Astrocyte of the cerebellum (primary cell): Measurements from ENCODE around the gene ST3GAL4.

Experiments used
- DNase-seq: peaks from one replicate; pipeline ENCODE4 v3.0.0-alpha.2; 2011; ENCODE audit warnings: low read depth
- H3K4me3 ChIP-seq: 2 replicates; pipeline ENCODE4 v1.5.1; 2011; ENCODE audit warnings: mild to moderate bottlenecking, low read depth, low read length, moderate library complexity
- in situ Hi-C: cut with HindIII; loops from 2 replicates; pipeline ENCODE4 v1.10.0; 2017; ENCODE audit warnings: low sequenced_read_pairs
- TF ChIP-seq, protein P1 (sequence below): IDR thresholded peaks from 2 replicates; pipeline ENCODE4 v1.5.1; 2012; ENCODE audit warnings: low read length, low read depth, moderate library complexity, mild to moderate bottlenecking; ENCODE audit errors: missing control alignments

ST3GAL4 gene

DNA sequence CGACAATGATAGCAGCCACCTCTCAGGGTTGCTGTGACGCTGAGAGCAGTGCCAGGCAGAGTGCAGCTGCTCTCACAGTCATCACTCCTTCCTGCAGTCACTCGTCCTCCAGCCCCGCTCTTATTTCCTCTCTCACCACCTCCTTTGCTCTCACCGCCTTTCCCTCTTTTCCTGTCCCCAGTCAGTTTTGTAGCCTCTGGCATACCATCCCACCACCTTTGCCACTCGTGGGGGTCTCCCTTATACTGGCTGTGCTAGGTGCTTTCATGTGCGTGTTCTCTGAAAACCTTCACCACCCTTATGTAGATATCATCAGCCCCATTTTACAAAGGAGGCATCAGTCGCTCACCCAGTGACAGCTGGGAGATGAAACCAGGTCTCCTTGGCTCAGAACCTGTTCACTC is 19.3 kb upstream of the ST3GAL4 start:
- TF ChIP-seq, protein P1, sequence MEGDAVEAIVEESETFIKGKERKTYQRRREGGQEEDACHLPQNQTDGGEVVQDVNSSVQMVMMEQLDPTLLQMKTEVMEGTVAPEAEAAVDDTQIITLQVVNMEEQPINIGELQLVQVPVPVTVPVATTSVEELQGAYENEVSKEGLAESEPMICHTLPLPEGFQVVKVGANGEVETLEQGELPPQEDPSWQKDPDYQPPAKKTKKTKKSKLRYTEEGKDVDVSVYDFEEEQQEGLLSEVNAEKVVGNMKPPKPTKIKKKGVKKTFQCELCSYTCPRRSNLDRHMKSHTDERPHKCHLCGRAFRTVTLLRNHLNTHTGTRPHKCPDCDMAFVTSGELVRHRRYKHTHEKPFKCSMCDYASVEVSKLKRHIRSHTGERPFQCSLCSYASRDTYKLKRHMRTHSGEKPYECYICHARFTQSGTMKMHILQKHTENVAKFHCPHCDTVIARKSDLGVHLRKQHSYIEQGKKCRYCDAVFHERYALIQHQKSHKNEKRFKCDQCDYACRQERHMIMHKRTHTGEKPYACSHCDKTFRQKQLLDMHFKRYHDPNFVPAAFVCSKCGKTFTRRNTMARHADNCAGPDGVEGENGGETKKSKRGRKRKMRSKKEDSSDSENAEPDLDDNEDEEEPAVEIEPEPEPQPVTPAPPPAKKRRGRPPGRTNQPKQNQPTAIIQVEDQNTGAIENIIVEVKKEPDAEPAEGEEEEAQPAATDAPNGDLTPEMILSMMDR, result no peak
- no peak for DNase-seq
- no peak overlapping the region for H3K4me3 ChIP-seq
- in situ Hi-C loops, result no loop called here

DNA sequence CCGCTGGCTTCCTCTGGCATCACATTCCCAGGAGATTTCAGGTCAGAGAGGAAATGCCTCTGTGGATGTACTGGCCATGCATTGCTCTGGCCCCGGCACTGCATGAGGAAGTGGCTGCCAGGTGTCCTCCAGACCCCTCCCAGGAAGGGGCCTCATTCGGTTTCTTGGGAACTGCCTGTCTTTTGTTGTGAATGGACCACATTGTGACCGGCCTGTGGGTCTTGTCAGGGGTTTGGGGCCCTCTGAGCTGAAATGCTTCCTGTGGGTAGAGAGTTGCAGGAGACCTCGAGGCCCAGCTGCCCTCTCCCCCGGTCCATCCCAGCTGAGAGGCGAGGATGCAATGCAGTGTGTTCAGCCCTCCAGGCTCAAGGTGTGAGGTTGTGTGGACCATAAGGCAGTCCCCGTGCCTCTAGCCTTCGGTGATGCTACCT is 18.8 kb upstream of the ST3GAL4 start:
- H3K4me3 ChIP-seq, result no peak overlapping the region
- TF ChIP-seq, protein P1, result no peak
- in situ Hi-C loops, result no loop called here
- DNase-seq, result no peak

DNA sequence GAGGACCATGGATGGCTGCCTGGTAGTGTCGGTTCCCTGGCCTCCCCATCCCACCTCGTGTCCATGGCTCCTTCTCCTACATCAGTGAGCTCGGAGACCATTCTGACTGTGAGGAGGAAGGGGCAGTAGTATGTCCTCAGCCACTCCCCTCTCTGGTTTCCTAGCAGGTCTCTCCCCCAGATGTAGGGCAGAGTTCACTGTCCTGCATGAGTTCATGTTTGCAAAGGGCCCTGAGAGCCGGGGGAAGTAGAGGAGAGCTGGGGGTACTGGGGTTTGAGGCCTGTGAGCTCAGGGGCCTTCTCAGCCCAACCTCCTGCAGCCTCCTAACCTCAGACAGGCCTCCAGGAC is 18.4 kb upstream of the ST3GAL4 start:
- in situ Hi-C loops, result no loop called here
- DNase-seq, result no peak
- TF ChIP-seq, protein P1, result no peak
- H3K4me3 ChIP-seq, result no peak overlapping the region

DNA sequence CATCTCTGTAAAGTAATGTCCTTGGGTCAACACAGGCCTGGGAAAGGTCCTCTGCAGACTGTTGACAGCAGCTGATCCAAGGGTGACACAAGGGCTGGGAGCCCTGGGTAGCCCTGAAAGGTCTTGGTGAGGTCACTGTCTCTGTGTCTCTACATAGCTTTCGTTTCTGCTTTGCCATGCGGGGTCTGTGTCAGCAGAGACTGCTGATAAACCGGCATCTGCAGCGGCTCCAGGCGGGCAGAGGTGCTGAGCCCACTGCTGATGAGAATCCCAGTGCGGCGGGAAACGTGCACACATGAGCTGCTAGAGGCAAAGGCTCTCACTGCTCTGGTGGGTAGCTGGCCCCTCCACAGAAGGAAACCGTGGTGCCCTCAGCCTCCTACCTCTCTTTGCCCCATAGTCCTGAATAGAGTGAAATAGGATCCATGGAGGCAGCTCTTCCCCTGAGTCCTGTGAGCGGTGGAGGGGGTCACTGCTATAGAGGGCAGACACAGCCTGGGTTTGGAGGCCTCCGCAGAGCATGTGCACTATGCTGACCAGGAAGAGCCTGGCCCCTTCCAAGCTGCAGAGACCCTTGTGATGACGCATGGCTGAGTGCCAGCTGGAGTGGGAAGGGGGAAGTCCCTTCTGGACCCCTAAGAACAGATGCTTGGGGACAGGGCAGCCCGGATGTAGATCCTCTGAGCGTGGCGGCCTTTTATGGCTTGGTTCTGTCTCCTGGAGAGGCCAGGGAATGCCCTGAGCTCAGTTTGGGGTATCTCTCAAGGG is 17.8 kb upstream of the ST3GAL4 start:
- TF ChIP-seq, protein P1, result no peak
- DNase-seq, result no peak
- no peak overlapping the region for H3K4me3 ChIP-seq
- in situ Hi-C loops, result no loop called here

GRCh38 chr11:126338346-126339055 is 17.0 kb upstream of the ST3GAL4 start:
- H3K4me3 ChIP-seq, result no peak overlapping the region
- in situ Hi-C loops, result no loop called here
- TF ChIP-seq, protein P1, result no peak
- no peak for DNase-seq

DNA sequence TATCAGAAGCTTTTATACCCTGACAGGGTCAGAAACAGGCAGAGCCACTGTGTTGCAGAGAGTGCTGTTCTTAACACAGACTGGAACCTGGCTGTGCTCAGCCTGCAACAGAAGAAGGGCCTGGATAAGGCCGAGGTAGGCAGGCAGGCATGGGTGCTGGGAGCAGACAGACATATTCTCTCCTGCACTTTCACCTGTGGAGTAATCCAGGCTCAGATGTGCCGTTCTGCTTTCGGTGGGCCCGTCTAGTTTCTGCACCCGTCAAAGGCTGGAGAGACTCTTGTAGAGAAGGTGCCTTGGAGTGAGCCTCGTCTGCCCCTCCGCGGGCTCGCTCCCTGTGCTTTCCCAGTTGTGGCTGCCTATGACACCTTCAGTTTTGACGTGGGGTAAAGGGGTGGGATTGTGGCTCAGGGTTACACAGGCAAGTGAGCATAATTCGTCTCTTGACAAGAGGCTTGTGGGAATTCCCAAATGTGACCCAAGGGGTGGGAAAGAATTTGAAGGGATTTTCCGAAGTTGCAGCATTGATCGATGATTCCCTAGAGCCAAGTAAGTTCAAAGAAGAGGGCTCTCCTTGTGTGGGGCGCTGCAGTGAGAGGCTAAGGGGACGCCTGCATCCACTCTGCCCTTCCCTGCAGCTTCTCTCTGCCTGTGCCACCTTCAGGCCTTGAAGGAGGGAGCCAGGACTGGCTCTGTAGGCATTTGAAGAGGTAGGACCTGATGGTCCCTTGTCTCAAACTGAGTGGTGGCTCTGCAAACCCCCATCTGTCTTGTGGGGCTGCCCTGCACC is 16.2 kb upstream of the ST3GAL4 start:
- TF ChIP-seq, protein P1, result no peak
- no peak overlapping the region for H3K4me3 ChIP-seq
- DNase-seq, result no peak
- in situ Hi-C loops, result no loop called here
